ENCODE data around the gene ANKRD55. TPM values are rescaled to one million over a fixed set of nuclear protein-coding genes. Genes with fewer than 3 reads are reported as not detected.

ANKRD55 gene
- total and polyA plus RNA-seq, 9 of the 15 experiments (the other 6 are each of a cell fraction or from before 2014, with no cell fraction given): 3.4 to 10.6 (median 6.5) TPM

- TF ChIP-seq RAD51 (IDR thresholded peaks at IDR 0.05; ENCODE audit: borderline replicate concordance, low read depth) (peak; percentile 8; the same call in 1 of the 2 replicates), ZNF830 (CRISPR knock-in tag; IDR thresholded peaks at IDR 0.05) (no peak), STAG1 (CRISPR knock-in tag; IDR thresholded peaks at IDR 0.05; ENCODE audit: borderline replicate concordance) (no peak), GABPA (tag; conservative IDR thresholded peaks at IDR 0.05; ENCODE audit: low read depth) (0 out of 2 replicates have a peak, but pooled peaks have one; percentile 23), POLR3A (IDR thresholded peaks at IDR 0.05; ENCODE audit: borderline replicate concordance, extremely low read depth, insufficient read depth, insufficient read length) (no peak), CTCFL (IDR thresholded peaks at IDR 0.05; ENCODE audit: borderline replicate concordance, insufficient read depth, low read depth, low read length, poor library complexity, severe bottlenecking) (no peak), ZNF12 (CRISPR knock-in tag; IDR thresholded peaks at IDR 0.05) (no peak), GATA2 (CRISPR knock-in tag; IDR thresholded peaks at IDR 0.05) (peak; percentile 55), ZNF507 (tag; conservative IDR thresholded peaks at IDR 0.05) (no peak), TEAD1 (CRISPR knock-in tag; IDR thresholded peaks at IDR 0.05) (peak; percentile 27 to 32; a peak in 1 of 4 replicates), ZNF384 (IDR thresholded peaks at IDR 0.05; ENCODE audit: low read depth, low read length) (peak; percentile 62; the same call in 1 of the 2 replicates), NCOR1 (IDR thresholded peaks at IDR 0.05) (peak; percentile 87), SMARCE1 (IDR thresholded peaks at IDR 0.05) (peak; percentile 95), TRIM24 (IDR thresholded peaks at IDR 0.05) (peak; percentile 79 to 85), BMI1 (IDR thresholded peaks at IDR 0.05; ENCODE audit: low read length) (no peak), RBM15 (IDR thresholded peaks at IDR 0.05; ENCODE audit: insufficient read depth, low read length) (no peak), PCBP2 (IDR thresholded peaks at IDR 0.05; ENCODE audit: low read depth, low read length, poor library complexity, severe bottlenecking) (no peak), NCOA2 (IDR thresholded peaks at IDR 0.05; ENCODE audit: partially characterized antibody in 2 of 2) (peak in 1 of 2 experiments; percentile 60), EP400 (IDR thresholded peaks at IDR 0.05) (peak; percentile 40; the same call in 1 of the 2 replicates), ARNT (IDR thresholded peaks at IDR 0.05) (peak in 1 of 2 experiments; percentile 84; a peak in 1 of 4 replicates), SETDB1 (IDR thresholded peaks at IDR 0.05; ENCODE audit: low read length) (no peak), IRF9 (tag; IDR thresholded peaks at IDR 0.05) (peak; percentile 65; the same call in 1 of the 2 replicates), BHLHE40 (IDR thresholded peaks at IDR 0.05; ENCODE audit: low read length) (peak; percentile 59; the same call in 1 of the 2 replicates)
Measured at GRCh38 chr5:56251918-56252553, 18.9 kb upstream of the ANKRD55 start (continued).

Measured in K562 (cell line).